ENCODE results near the gene PCBD1.
A peak's percentile ranks its signal among the peaks of the same experiment; 100 is the strongest.
"Not testable (repeated sequence)": the region's sequence is repeated elsewhere in the genome, so short reads cannot be mapped to it uniquely, and the experiment has no call there.

Gene PCBD1

DNA sequence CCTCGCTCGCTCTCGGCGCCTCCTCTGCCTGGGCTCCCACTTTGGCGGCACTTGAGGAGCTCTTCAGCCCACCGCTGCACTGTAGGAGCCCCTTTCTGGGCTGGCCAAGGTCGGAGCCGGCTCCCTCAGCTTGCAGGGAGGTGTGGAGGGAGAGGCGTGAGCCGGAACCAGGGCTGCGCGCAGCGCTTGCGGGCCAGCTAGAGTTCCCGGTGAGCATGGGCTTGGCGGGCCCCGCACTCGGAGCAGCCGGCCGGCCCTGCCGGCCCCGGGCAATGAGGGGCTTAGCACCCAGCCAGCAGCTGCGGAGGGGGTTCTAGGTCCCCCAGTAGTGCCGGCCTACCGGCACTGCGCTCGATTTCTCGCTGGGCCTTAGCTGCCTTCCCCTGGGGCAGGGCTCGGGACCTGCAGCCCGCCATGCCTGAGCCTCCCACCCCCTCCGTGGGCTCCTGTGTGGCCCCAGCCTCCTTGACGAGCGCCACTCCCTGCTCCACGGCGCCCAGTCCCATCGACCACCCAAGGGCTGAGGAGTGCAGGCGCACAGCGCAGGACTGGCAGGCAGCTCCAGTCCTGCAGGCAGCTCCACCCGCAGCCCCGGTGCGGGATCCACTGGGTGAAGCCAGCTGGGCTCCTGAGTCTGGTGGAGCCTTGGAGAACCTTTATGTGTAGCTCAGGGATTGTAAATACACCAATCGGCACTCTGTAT, 26.7 kb downstream of the PCBD1 start:
- DNase-seq, result not testable (repeated sequence)

DNA sequence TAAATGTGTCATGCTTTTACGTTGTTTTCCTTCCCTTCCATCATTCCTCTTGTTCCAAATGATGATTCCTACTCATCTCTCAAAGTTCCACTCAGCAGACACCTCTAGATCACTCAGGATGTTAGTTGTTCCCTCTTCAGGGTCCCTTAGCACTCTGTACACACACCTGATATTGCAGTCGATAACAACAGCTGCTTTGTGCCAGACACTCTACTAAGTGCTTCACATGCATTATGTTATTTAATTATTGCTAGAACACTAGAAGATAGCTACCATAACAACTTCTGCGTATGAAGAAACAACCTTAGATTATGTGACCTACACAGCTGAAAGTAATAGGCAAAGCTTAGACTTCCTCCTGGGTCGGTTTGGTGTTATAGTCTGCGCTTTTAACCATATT, 29.6 kb downstream of the PCBD1 start:
- DNase-seq, result peak; percentile 45

DNA sequence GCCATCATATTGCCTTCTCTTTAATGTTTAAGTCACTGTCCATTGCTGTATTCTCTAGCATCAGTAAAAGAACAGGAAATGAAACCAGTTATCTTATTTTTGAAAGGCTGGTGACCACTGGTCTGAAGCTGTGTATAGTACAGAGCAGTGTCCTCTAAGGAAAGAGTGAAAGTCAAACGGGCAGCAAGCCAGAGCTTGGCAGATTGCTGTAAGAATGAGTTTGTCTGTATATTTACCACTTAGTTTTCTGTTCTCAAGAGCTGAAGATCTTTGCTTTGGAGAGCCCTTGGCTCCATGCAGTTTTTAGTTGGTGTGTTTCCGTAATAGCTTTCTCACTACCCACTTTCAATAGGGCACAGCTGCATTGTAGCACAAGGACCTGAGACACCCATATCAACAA, 31.9 kb downstream of the PCBD1 start:
- DNase-seq, result no peak

DNA sequence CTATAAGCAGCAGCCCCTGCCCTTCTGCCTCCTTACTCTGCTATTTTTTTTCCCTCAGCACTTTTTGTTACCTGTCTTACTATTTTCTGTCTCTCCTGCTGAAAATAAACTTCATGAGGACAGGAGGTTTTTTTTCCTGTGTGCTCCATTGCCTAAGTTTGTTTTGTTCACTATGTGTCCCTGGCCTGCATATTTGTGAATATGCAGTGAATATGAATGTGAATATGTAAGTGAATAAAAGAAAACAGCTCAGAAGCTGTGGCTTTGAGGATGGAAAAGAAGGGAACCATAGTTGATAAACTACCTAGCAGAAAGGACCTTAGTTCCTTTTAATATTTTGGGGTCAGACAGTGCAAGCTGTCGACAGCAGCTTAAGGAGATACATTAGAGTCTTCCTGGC, 34.9 kb downstream of the PCBD1 start:
- DNase-seq, result no peak

DNA sequence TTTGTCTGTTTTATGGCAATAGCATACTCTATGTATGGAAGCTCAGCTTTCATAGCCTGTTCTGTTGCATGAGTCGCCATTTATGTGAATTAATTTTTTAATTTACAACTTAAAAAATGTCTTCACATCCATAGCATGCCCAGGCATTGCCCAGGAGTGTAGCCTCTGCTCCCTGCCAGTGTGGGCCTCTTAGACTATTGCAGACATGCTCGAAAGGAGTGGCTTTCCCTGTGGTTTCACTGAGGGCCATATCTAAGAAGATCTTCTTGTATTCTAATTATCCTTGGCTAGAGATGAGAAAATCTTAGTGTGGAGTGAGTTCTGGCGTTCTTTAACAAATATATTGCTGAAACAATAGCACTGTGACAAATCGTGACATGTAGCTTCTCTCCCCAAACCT, 35.3 kb downstream of the PCBD1 start:
- no peak for DNase-seq

DNA sequence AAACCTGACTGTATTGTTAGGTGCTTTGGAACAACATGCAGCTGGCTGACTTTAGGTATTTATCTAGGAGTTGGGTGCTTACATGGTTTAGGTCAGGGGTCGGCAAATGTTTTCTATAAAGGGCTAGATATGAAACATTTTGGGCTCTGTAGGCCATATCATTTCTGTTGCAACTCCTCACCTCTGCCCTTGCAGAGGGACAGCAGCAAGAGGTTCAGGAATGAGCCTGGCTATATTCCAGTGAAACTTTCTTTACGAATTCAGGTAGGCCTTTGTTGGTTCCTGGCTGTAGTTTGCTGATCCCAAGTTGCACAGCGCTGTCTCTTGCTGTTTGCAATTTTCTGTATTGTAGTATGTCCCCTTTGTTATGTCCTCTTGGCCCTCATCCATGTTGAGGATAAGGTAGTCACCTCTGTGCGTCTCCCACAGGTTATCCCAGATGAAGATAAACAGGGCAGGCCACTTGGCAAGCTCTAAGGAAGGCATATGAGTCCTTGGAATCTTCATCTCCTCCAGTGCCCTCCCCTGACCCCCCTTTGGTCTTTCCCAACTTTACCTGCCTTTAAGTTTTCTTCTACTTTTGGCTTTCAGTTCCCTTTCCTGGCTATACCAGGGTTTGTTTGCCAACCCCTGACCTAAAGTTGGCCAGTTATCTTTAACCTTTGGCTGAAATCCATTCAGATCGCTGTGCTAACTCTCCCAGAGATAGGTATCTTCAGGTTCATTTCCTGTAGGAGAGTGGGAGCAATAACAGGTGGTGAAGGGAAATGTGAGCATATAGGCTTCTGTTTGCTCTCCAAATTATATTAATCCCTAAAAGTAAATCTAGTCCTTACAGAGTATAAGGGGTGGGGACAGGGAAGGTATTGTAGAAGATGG, 36.5 kb downstream of the PCBD1 start:
- DNase-seq, result peak; percentile 7

DNA sequence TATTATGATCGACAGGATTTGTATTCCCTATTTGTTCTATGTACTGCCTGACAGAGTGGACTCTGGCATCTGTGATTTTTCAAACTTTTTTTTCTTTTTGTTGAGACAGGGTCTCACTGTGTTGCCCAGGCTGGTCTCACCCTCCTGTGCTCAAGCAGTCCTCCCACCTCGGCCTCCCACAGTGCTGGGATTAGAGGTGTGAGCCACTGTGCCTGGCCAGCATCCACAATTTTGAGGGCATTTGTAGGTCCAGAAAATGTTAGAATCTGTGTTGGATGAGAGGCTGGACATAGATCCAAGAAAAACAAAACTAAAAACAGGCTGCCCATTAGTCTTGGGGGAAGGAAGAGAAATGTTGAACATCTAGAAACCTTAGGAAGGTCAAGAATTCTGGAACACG, 38.3 kb downstream of the PCBD1 start:
- DNase-seq, result no peak

DNA sequence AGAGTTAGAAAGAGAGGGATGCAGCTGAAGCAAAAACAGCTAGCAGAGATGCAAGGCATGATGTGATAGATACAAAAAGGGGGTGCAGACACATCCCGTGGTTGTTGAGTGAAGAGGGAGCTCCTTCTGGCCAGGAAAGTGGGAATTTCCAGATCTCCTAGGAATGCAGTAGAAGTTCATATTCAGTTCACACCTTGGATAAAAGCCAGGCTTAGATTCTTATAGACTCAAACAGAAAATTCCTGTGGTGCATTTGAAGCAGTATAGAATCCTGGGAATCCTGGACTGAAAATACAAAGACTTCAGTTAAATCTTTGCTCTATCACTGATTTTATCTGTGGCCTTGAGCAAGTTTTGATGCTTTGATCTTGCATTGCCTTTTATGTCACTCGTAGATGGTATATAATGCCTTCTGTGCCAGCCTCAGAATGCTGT, 38.8 kb downstream of the PCBD1 start:
- no peak for DNase-seq

DNA sequence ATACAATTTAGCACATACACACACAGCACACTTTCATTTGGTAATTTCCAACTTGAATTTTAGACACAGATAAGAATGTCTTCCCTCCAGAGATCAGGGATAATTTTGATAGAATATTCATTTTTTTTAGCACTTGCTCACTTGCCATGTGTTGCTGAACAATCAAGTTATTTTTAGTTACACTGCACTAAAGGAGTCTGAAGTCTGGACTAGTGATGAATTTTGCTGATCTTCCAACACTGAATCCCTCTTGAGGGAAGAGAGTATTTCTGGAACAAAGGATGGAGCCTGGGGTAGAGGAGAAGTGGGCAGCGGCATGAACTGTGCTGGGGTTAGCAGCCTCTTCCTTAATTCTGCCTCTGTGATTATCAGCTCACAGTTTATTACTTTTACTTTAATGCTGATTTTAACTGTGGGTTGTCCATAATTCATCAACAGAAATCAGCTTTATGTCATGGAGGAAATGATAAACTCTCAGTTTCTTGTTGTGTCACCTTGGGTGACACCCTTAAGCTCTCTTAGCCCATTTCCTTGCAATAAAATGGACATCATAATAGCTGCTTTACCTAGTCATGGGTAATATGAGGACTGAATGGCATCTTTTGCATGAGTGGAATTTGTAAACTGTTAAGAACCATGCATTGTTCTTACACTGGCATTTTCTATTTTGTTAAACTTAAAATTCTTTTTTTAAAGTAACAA, 40.6 kb downstream of the PCBD1 start:
- no peak for DNase-seq

DNA sequence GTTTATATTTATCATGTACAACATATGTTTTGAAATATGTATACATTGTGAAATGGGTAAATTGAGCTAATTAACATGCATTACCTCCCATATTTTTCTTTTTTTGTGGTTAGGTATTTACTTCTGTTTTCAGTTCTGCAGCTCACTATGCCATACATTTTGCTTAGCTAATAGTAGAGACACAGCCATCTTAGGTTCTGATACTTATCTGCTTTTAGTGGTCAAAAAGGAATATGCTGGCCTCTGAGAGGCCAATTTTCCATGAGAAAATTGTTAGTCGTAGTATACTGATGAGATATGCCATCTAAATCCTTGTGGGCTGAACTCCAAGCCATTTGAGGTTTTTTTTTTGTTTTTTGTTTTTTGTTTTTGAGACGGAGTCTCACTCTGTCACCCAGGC, 41.6 kb downstream of the PCBD1 start:
- no peak for DNase-seq

DNA sequence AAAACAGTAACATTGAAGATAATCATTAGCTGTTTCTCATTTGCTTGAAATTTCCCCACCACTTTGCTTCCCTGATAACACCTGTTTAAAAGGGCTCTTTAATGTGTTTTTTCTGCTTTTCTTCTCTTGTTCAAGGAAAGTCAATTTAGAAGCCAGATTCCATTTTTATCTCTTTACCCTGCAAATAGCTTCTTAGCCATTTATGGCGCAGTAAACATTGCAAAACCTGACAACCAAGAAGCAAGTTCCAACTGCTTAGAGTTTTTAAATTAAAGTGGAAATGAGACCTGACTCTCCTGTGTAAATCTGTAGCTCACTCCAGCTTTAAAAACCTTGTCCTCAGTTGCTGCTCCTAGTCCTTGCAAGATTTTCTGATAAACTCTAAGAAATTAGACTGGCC, 42.5 kb downstream of the PCBD1 start:
- DNase-seq, result no peak

DNA sequence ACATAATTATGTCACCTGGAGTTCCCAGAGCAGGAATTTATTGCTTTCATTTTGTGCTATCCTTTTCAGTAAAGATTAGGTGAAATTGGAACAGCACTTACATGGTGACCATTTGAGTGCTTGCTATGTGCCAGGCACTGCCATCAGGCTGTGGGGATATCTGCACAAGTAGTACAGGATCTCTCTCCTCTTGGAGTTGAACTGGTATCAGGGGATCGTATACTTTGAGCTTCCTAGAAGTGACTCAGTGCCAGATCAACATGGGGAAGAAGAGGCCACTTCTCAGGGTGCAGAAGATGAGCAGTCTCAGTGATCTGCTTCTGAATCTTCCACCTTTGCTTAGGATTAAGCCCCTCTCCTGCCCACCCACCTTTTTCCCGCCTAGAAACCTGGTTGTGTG, 43.1 kb downstream of the PCBD1 start:
- no peak for DNase-seq

DNA sequence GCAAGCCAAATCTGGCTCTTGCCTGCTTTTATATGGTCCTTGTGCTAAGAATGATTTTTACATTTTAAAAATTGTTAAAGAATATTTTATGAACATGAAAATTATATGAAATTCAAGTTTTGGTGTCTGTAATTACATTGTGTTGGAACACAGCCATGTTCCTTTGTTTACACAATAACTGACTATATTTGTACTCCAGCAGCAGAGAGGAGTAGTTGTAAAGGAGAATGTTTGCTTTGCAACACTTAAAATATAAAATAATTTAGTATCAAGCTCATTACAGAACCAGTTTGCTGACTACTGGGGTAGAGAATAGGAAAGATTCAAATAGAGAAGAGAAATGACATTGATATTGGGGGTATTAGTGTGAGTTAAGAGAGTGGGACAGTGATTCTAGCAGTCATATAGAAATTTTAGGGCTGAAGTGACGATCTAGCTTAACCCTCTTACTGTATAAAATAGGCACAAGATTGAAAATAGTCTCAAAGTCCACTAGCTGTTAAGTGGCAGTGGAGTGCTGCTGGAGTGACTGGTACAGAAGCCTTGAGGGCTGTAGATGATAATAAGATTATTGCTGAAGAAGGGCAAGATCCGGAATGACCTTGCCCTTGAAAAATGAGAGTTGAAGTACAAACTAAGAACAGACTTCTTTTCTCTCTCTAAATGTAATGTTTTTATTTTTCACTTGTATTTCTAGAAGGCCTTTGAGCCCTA, 44.4 kb downstream of the PCBD1 start:
- DNase-seq, result no peak

DNA sequence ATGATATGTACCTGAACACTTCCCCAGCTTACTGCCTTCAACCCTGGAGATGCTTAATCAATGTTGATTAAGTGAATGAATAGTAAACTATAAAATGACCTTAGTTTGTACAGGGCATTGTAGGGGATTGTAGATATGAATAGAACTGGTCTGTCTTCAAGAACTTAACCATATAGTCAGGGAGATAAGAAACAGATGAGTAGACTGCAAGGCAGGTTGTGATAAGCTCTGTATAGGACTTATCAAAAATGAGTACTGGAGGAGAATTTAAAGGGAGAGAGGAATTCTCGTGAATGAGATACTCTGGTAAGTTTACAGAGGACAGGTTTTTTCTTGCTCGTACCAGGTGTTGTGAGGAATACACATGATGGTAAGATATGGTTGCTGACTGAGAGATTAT, 45.0 kb downstream of the PCBD1 start:
- no peak for DNase-seq

DNA sequence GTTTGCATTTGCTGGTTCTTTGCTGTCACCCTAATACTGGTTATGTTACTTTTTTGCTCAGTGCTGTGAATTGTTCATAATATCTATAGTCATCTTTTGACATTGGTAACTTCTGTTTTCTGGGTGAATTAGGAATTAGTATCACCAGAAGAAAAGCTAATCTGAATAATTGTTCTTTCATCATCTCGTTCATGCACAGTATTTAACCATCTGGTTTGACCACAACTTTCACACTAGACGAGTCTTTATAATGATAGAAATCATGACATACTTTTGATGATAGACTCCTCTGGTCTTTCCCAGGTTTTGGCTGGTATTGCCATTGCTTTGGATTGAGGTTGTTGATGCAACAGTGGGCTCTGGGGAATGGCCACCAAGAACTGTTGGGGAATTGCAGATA, 47.5 kb downstream of the PCBD1 start:
- DNase-seq, result no peak

DNA sequence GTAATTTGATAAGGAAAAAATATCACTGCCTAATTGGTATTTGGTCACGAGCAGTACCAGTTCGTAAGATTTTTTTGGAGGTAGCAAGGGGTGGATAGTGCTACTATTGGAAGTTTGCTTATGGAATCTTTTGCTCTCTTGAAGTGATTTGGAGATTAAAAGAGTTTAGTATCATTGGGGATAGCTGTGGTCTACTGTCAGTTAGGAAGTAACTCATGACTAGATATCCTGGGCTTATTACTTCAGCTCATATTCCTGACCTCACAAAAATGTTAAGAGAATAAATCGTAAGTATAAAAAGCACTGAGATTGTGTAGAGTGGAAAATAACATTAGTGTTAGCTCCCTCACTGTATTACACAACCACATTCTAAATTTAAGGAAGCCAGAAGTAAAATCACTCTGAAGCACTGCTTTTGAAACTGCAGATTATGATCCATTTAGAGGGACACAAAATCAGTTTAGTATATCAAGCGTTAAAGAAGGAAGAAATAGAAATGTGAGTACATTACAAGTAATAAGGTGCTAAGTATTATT, 50.0 kb downstream of the PCBD1 start:
- no peak for DNase-seq

DNA sequence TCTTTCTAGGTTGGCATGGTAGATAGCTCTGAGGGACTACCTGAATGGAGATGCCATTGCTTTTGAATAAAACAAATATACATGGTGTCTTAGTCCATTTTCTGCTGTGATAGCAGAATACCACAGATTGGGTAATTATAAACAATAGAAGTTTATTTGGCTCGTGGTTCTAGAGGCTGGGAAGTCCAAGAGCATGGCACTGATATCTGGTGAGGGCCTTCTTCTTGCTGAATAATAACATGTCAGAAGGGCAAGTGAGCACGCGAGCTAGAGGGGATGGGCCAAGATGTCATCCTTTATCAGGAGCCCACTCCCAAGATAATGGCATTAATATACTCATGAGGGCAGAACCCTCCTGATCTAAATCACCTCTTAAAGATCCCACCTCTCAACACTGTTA, 50.7 kb downstream of the PCBD1 start:
- no peak for DNase-seq

DNA sequence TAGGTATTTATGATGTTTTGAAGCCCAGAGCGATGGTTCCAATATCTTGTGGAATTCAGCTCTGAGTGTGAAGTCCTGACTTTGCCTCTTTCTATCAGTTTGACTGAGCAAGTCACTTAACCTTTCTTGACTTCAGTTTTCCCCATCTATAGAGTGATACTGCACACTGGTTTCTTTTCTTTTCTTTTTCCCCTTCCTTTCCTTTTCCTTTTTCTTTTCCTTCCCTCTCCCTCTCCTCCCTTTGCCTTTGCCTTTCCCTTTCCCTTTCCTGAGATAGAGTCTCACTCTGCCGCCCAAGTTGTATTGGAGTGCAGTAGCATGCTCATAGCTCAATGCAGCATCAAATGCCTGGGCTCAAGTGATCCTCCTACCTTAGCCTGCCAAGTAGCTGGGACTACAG, 52.0 kb downstream of the PCBD1 start:
- no peak for DNase-seq

DNA sequence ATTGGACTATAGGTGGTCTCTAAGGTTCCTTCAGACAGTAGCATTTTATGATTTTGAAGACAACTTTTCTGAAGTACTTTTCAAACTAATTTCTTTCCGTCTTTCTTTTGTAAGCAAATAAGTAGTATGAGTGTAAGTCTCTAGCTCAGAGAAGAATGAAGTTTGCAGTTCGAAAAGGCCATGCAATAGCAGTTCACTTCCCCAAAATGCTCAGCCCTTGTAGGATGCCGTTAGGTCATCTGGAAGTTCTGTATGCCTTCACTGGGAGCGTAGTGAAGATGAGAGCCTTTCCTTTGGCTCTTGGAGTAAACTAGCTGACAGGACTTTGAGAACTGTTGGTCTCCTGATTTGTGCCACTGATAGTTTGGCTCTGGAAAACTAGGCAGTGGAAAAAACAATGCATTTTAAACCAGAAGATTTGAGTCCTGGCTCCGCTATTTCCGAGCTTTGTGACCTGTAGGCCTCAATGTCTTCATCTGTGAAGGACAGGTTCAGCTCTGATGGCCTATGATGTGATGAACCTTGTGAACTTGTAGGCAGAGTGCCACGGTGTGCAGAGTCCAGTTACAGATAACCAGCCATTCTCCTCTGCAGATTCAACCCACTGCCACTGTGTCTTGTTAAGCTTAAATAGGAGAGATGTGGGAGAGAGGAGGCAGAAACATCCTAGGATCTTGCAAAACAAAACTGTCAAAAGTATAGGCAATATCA, 53.8 kb downstream of the PCBD1 start:
- no peak for DNase-seq

DNA sequence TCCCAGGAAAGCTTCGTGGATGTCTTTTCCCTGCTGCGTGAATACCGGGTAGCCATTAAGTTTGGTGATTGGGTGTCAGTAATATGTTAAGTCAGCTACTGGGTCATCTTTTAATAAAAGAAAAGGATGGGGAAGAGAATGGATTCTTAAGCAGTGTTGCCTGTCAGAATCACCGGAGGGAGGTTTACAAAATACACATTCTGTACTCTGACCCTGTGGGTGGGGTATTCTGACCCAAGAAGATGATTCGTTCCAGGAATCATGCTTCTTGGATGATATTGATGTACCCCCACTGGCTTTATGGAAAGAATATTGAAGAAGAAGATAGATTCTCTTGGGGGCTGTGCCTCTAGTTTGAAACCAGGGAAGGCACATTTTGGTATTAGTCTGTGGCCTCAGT, 54.3 kb downstream of the PCBD1 start:
- DNase-seq, result no peak

DNA sequence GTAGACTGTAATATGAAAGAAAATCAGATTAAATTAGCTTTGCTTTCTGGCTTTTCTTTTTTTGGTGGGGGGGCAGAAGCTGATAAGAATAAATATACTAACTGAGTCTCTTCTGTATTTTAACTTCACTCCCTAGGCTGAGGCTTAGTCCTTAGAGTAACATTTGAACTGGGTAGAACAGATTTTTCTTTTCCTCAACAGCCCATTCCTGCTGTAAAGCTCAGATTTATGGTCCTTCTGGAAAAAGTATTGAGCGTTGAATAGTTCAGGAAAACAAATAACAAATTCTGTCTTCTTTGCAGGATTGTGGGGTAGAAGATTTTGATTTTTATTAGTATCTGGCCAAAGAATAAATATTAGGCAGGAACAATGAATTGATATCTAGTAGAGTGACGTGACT, 54.8 kb downstream of the PCBD1 start:
- DNase-seq, result no peak

All from NCI-H2029 treated with DMSO at 0.1 percent for 48 hours (cell line).